Gastrocnemius medialis (tissue), 4 donors: ENCODE results near the gene GSG1.

Source experiments
- POLR2A ChIP-seq, 2 donors: fragments of 450-650 bp; IDR thresholded peaks; one replicate each; pipeline ENCODE4 v1.6.1; 2017; ENCODE audit warnings: antibody characterized with exemption in 2 of 2, mild to moderate bottlenecking in 2 of 2, moderate library complexity in 2 of 2
- TF ChIP-seq, protein P1 (sequence below), 5 experiments: fragments of 450-650 bp in 3 of 5; fragments of 200-600 bp in 2 of 5; sonication (generic) in 2 of 5; IDR thresholded peaks in 4 of 5; conservative IDR thresholded peaks in 1 of 5; 1 replicate in 4 of 5; 2 replicates in 1 of 5; pipeline ENCODE4 v1.5.1; 2016 to 2019; ENCODE audit warnings: antibody characterized with exemption in 5 of 5, mild to moderate bottlenecking in 3 of 5, moderate library complexity in 3 of 5

DNA sequence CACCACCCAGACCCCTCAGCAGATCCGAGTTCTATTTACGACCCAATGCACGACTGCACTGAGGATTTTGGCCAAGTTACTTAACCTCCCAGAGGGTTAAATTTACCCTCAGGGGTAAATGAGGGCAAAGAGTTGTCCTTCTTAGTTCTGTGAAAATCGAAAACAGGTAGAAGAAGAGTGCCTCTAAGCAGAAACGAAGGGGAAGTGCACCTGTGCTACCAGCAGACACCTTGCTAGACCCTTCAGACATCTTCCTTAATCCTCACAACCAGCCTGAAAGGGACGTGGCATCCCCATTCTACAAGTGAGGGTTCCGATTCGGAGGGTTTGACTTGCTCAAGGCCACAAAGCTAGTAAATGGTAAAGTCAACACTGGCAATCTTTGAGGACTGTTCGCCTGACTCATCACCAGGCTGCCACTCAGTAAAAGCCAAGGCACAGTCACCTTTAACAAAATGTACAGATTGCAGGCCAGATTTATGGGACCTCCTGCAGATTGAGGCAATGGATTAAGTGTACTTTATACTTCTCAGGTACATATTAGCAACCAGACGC, 1.6 kb downstream of the GSG1 start:
- TF ChIP-seq, protein P1, sequence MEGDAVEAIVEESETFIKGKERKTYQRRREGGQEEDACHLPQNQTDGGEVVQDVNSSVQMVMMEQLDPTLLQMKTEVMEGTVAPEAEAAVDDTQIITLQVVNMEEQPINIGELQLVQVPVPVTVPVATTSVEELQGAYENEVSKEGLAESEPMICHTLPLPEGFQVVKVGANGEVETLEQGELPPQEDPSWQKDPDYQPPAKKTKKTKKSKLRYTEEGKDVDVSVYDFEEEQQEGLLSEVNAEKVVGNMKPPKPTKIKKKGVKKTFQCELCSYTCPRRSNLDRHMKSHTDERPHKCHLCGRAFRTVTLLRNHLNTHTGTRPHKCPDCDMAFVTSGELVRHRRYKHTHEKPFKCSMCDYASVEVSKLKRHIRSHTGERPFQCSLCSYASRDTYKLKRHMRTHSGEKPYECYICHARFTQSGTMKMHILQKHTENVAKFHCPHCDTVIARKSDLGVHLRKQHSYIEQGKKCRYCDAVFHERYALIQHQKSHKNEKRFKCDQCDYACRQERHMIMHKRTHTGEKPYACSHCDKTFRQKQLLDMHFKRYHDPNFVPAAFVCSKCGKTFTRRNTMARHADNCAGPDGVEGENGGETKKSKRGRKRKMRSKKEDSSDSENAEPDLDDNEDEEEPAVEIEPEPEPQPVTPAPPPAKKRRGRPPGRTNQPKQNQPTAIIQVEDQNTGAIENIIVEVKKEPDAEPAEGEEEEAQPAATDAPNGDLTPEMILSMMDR (IDR thresholded peaks at IDR 0.05 in 4 of 5, conservative IDR thresholded peaks at IDR 0.05 in 1 of 5): no peak
- no peak for TF ChIP-seq POLR2A (IDR thresholded peaks at IDR 0.05)
